Measurements from ENCODE around the gene WBP4.
A peak's percentile ranks its signal among the peaks of the same experiment; 100 is the strongest.
"Not testable (repeated sequence)": the region's sequence is repeated elsewhere in the genome, so short reads cannot be mapped to it uniquely, and the experiment has no call there.

The WBP4 gene

GRCh38 chr13:41061075-41061913 lies at the start of gene WBP4:
WBP4 (plus strand) TSS chr13:41061509; CDS start chr13:41061674, 165 bp downstream.
- no peak for FAIRE-seq

- no peak for FAIRE-seq
Measured at GRCh38 chr13:41012536-41012935, 48.8 kb upstream of the WBP4 start.

- peak; percentile 95 for FAIRE-seq
Measured at GRCh38 chr13:41013835-41014234, 47.5 kb upstream of the WBP4 start.

GRCh38 chr13:41015920-41016319 lies 45.4 kb upstream of the WBP4 start:
- no peak for FAIRE-seq

- no peak for FAIRE-seq
Measured at GRCh38 chr13:41017159-41017558, 44.1 kb upstream of the WBP4 start.

- peak; percentile 88 for FAIRE-seq
Measured at GRCh38 chr13:41017817-41018601, 43.3 kb upstream of the WBP4 start.

- FAIRE-seq = no peak
Measured at GRCh38 chr13:41018602-41018948, 42.7 kb upstream of the WBP4 start.

- no peak for FAIRE-seq
Measured at GRCh38 chr13:41019011-41019487, 42.3 kb upstream of the WBP4 start, which contains the start of gene ELF1. ELF1 (minus strand) TSS chr13:41019316; CDS start chr13:40982054, 37,262 bp downstream.

GRCh38 chr13:41019578-41020347 lies 41.5 kb upstream of the WBP4 start:
- FAIRE-seq = peak; percentile 78

GRCh38 chr13:41025518-41025917 lies 35.8 kb upstream of the WBP4 start:
- no peak for FAIRE-seq

GRCh38 chr13:41026788-41027187 lies 34.5 kb upstream of the WBP4 start:
- no peak for FAIRE-seq

GRCh38 chr13:41028051-41028450 lies 33.3 kb upstream of the WBP4 start:
- no peak for FAIRE-seq

GRCh38 chr13:41029629-41030028 lies 31.7 kb upstream of the WBP4 start:
- no peak for FAIRE-seq

GRCh38 chr13:41032691-41033376 lies 28.5 kb upstream of the WBP4 start:
- FAIRE-seq = no peak

- no peak for FAIRE-seq
Measured at GRCh38 chr13:41034382-41034781, 26.9 kb upstream of the WBP4 start.

- FAIRE-seq = no peak
Measured at GRCh38 chr13:41034881-41035280, 26.4 kb upstream of the WBP4 start.

GRCh38 chr13:41036557-41036956 lies 24.8 kb upstream of the WBP4 start:
- not testable (repeated sequence) for FAIRE-seq

GRCh38 chr13:41039746-41040145 lies 21.6 kb upstream of the WBP4 start:
- FAIRE-seq = no peak

GRCh38 chr13:41040584-41041334 lies 20.6 kb upstream of the WBP4 start:
- no peak for FAIRE-seq

GRCh38 chr13:41042419-41042818 lies 18.9 kb upstream of the WBP4 start:
- FAIRE-seq = not testable (repeated sequence)

GRCh38 chr13:41048640-41049039 lies 12.7 kb upstream of the WBP4 start:
- FAIRE-seq = no peak

All from colon (tissue), 2 donors.